K562 (cell line): ENCODE measurements around the gene CGN. TPM values are rescaled to one million over a fixed set of nuclear protein-coding genes. Genes with fewer than 3 reads are reported as not detected.

Experiments
- ATAC-seq: fragments of 200-7000 bp; cut with Tn5 transposase; 3 replicates; pipeline ENCODE4 v1.9.1; 2020; ENCODE audit warnings: moderate library complexity
- BruUV-seq: library from RNA; stranded (reverse); fragments of 400-500 nt; replicated peaks from 2 replicates; lab custom pipeline; 2021; lab: Mats Ljungman, UMichigan
- CTCF ChIA-PET: fragments of 300-600 bp; formaldehyde crosslinking; extraction: SDS; loops from one replicate; lab custom pipeline; 2021; ENCODE audit warnings: low intra/inter-chr PET ratio; lab: Yijun Ruan, JAX
- POLR2A ChIA-PET: fragments of 300-600, 350-650 bp; sonication (Branson Sonifier 250); formaldehyde crosslinking; extraction: SDS; loops from one replicate; lab custom pipeline; 2021; ENCODE audit warnings: antibody characterized with exemption, inconsistent platforms; lab: Yijun Ruan, JAX
- DNase-seq, 4 experiments: peaks; one replicate each; pipeline versions ENCODE4 v3.0.0 to v3.0.0-alpha.2; 2011 to 2018; ENCODE audit warnings: low spot score in 3 of 4, mixed read lengths in 3 of 4; ENCODE audit errors: extremely low read depth in 1 of 4
- FAIRE-seq: peaks from 2 replicates; lab custom pipeline; 2011; peaks lifted over from hg19 to GRCh38; lab: Jason Lieb, UNC
- H2AFZ ChIP-seq: 2 replicates; pipeline ENCODE4 v1.6.0; 2011; ENCODE audit warnings: low read depth, low read length, control low read depth, inconsistent platforms
- H3K27ac ChIP-seq: fragments of 200-600 bp; 3 replicates; pipeline ENCODE4 v1.8.0; 2011; ENCODE audit warnings: low read depth, mild to moderate bottlenecking, control low read depth, inconsistent platforms, low read length, moderate library complexity, mixed read lengths; ENCODE audit errors: extremely low read depth
- H3K27me3 ChIP-seq, 2 experiments: fragments of 300-600 bp in 1 of 2; 2 replicates in 1 of 2; 3 replicates in 1 of 2; pipeline versions ENCODE4 v1.6.0 to v1.8.0; 2011; ENCODE audit warnings: inconsistent platforms in 2 of 2, low read length in 2 of 2, mild to moderate bottlenecking in 1 of 2, mixed read lengths in 1 of 2, moderate library complexity in 1 of 2; ENCODE audit not compliant: control insufficient read depth in 2 of 2, insufficient read depth in 2 of 2
- H3K36me3 ChIP-seq: fragments of 300-600 bp; 3 replicates; pipeline ENCODE4 v1.8.0; 2011; ENCODE audit warnings: mild to moderate bottlenecking, low read length, inconsistent platforms; ENCODE audit not compliant: control insufficient read depth, insufficient read depth
- H3K4me1 ChIP-seq, 2 experiments: fragments of 200-600 bp in 1 of 2; replicated peaks in 1 of 2; 2 replicates in 1 of 2; 3 replicates in 1 of 2; pipeline versions ENCODE4 v1.5.1 to v1.8.0; 2011; ENCODE audit warnings: inconsistent platforms in 2 of 2, low read length in 2 of 2, mild to moderate bottlenecking in 1 of 2, mixed read lengths in 1 of 2, moderate library complexity in 1 of 2; ENCODE audit not compliant: control insufficient read depth in 2 of 2, insufficient read depth in 2 of 2
- H3K4me2 ChIP-seq: 2 replicates; pipeline ENCODE4 v1.6.1; 2011; ENCODE audit warnings: low read length, control low read depth, inconsistent platforms, mixed read lengths; ENCODE audit not compliant: insufficient read depth
- H3K4me3 ChIP-seq: fragments of 200-600 bp; sonication (generic), shearing (Covaris generic); 2 replicates; pipeline ENCODE4 v1.5.1; 2016; ENCODE audit warnings: control low read depth, inconsistent platforms
- H3K79me2 ChIP-seq: fragments of 200-600 bp; 3 replicates; pipeline ENCODE4 v1.8.0; 2011; ENCODE audit warnings: low read length, inconsistent platforms; ENCODE audit not compliant: control insufficient read depth, insufficient read depth
- H3K9ac ChIP-seq, 2 experiments: 2 replicates each; pipeline versions ENCODE4 v1.6.0 to v1.6.1; 2011; ENCODE audit warnings: low read depth in 2 of 2, low read length in 2 of 2, control low read depth in 1 of 2, inconsistent platforms in 1 of 2, mild to moderate bottlenecking in 1 of 2, mixed read lengths in 1 of 2; ENCODE audit not compliant: insufficient read depth in 1 of 2
- H3K9me1 ChIP-seq: one replicate; pipeline ENCODE4 v1.6.0; 2011; ENCODE audit warnings: inconsistent platforms, mild to moderate bottlenecking, low read length, moderate library complexity; ENCODE audit not compliant: control insufficient read depth, insufficient read depth
- H3K9me3 ChIP-seq: replicated peaks from 2 replicates; pipeline ENCODE4 v1.5.1; 2011; ENCODE audit warnings: low read depth, low read length, inconsistent platforms; ENCODE audit not compliant: control insufficient read depth, insufficient read depth
- H4K20me1 ChIP-seq: replicated peaks from 2 replicates; pipeline ENCODE4 v1.6.1; 2011; ENCODE audit warnings: low read length, inconsistent platforms, mixed read lengths; ENCODE audit not compliant: control insufficient read depth, insufficient read depth
- ATF1 ChIP-seq, 2 experiments: fragments of 450-650 bp in 1 of 2; IDR thresholded peaks; 2 replicates each; pipeline ENCODE4 v1.6.1; 2016; ENCODE audit warnings: missing compliant biosample characterization in 1 of 2, missing genetic modification characterization in 1 of 2
- ATF7 ChIP-seq: fragments of 450-650 bp; IDR thresholded peaks from 2 replicates; pipeline ENCODE4 v1.7.1; 2014; ENCODE audit warnings: mild to moderate bottlenecking, moderate library complexity
- FUS ChIP-seq: fragments of 200-400 bp; formaldehyde crosslinking; optimal IDR thresholded peaks from 2 replicates; pipeline ENCODE3; 2017; ENCODE audit warnings: low read depth, low read length
- HNRNPLL ChIP-seq: fragments of 200-400 bp; formaldehyde crosslinking; IDR thresholded peaks from 2 replicates; pipeline ENCODE4 v1.6.1; 2017; ENCODE audit warnings: low read length, low read depth, mild to moderate bottlenecking; ENCODE audit not compliant: poor library complexity, severe bottlenecking
- NCOA6 ChIP-seq: fragments of 450-650 bp; IDR thresholded peaks from 2 replicates; pipeline ENCODE4 v1.6.1; 2017; ENCODE audit warnings: mild to moderate bottlenecking
- NR2C2 ChIP-seq, 2 experiments: fragments of 200-800 bp in 1 of 2; sonication (Bioruptor generic) in 1 of 2; sonication (generic) in 1 of 2; formaldehyde crosslinking in 1 of 2; IDR thresholded peaks; 2 replicates each; pipeline versions ENCODE4 v1.6.1 to v1.8.0; 2016 to 2022; ENCODE audit warnings: mild to moderate bottlenecking in 1 of 2, missing compliant biosample characterization in 1 of 2, missing genetic modification characterization in 1 of 2, missing genetic modification reagents in 1 of 2
- RBM25 ChIP-seq: fragments of 200-400 bp; formaldehyde crosslinking; IDR thresholded peaks from 2 replicates; pipeline ENCODE4 v1.6.1; 2018; ENCODE audit warnings: low read length, low read depth, moderate library complexity; ENCODE audit not compliant: severe bottlenecking
- RCOR1 ChIP-seq, 2 experiments: IDR thresholded peaks; 2 replicates each; pipeline ENCODE4 v1.6.1; 2012; ENCODE audit warnings: low read depth in 2 of 2, low read length in 2 of 2, borderline replicate concordance in 1 of 2, improper control_type of control experiment in 1 of 2
- ZNF133 ChIP-seq: fragments of 250-450 bp; sonication (Bioruptor Pico); IDR thresholded peaks from 2 replicates; pipeline ENCODE4 v1.4.0; 2020; ENCODE audit warnings: mild to moderate bottlenecking
- WGBS: fragments of 100-300 bp; shearing (Covaris generic); methylation state at CpG from one replicate; pipeline ENCODE4 v1.1.6; 2016; ENCODE audit warnings: low coverage, mixed read lengths; ENCODE audit not compliant: insufficient coverage; ENCODE audit errors: missing lambda C conversion rate; 5-methylcytosine and 5-hydroxymethylcytosine counted together
- in situ Hi-C: fragments of 300-500 bp; cut with MboI; formaldehyde crosslinking; loops from 4 replicates; pipeline ENCODE4 v1.15.0; 2018; ENCODE audit warnings: inconsistent platforms, mixed read lengths
- intact Hi-C: fragments of 100-400 bp; cut with micrococcal nuclease; formaldehyde crosslinking; loops from 2 replicates; pipeline ENCODE4 v1.14.2; 2022
- polyA plus RNA-seq, 8 experiments: library from polyadenylated mRNA; depleted of rRNA in 4 of 8; stranded (reverse) in 5 of 8; unstranded in 3 of 8; fragments of >200 nt; fragmentation: Nextera tagmentation in 2 of 8; fragmentation: Illumina TruSeq in 1 of 8; extraction: Ambion mirVana in 2 of 8; extraction: Trizol in 1 of 8; gene quantifications; 2 replicates each; pipeline versions ENCODE4 v1.2.1 to v1.2.3, GENCODE V29; 2011 to 2014; ENCODE audit warnings: inconsistent platforms in 1 of 8, missing spikeins in 1 of 8
- total RNA-seq, 7 experiments: library from RNA; depleted of rRNA in 6 of 7; stranded (reverse); fragments of >200 nt in 6 of 7; fragmentation: Illumina TruSeq in 2 of 7; extraction: Trizol in 2 of 7; gene quantifications; 2 replicates each; pipeline versions ENCODE4 v1.2.1 to v1.2.3, GENCODE V29; 2011 to 2021; ENCODE audit warnings: low replicate concordance in 1 of 7
- TF ChIP-seq, protein P1 (sequence below): fragments of 450-650 bp; IDR thresholded peaks from 2 replicates; pipeline ENCODE4 v1.6.1; 2018; ENCODE audit not compliant: partially characterized antibody
- TF ChIP-seq, protein P2 (sequence below): sonication (generic); formaldehyde crosslinking; IDR thresholded peaks from 2 replicates; pipeline ENCODE4 v1.8.1; 2023; ENCODE audit warnings: mild to moderate bottlenecking, missing genetic modification reagents
- TF ChIP-seq, protein P3 (sequence below): fragments of 450-650 bp; conservative IDR thresholded peaks from 2 replicates; pipeline ENCODE4 v1.6.1; 2016; ENCODE audit warnings: missing genetic modification characterization, low read depth, mild to moderate bottlenecking, missing compliant biosample characterization, moderate library complexity

CGN gene
- total and polyA plus RNA-seq, 9 of the 15 experiments (the other 6 are each of a cell fraction or from before 2014, with no cell fraction given), result 0.03 to 1.4 (median 0.14) TPM; not detected in 2

DNA sequence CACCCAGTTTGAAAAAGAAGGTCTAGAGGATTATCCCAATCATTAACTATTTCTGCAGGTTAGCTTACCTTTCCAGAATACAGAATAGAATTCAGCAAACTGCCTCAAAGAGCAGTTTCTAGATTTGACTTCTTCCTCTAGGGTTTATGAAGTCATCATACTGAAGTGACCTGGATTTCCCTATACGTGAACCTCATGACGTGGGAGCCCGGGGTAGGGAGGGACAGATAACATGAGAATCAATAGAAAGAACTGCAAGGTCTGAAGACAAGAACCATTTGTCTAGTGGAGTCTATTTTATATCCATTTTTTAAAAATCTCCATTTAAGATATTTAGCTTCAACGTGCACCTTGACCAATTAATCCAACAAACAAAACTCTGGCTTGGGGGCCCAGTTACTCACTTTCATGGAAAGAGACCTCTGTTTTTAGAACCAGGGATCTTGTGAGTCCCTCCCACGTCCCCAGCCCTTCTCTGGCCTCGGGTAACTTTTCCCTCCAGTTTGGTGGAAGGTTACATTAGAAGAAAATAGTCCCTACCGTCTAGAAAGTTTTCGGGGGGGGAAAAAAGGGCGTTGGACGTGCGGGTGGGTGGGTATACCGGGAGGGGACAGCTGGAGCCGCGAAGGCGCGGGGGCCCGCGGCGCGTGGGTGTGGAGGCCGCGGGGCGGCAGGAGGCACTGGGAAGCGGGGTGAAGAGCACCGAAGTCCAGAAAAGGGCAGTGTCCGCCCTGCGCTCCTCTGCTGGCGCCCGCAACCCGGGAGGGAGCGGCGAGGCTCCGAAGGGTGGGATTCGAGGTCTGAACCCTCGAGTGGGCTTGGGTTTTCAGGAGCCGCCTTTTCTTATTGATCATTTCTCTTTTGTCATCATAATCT is 38.1 kb upstream of the CGN start:
- Histone ChIP-seq H2AFZ (peak overlapping the region; percentile 93), H3K36me3 (no peaks in the 10 kb centered on the region), H3K4me2 (peak overlapping the region; percentile 2; the same call in 1 of the 2 replicates), H3K4me1 (peaks cover 5 to 7% of the 10 kb centered on the region in 2 experiments; a peak in 3 of 5 replicates), H3K4me3 (no peak overlapping the region), H3K9me3 (no peaks in the 10 kb centered on the region), H3K79me2 (no peaks in the 10 kb centered on the region), H4K20me1 (no peaks in the 10 kb centered on the region), H3K27me3 (no peaks in the 10 kb centered on the region), H3K27ac (peak overlapping the region; percentile 53; the same call in 2 of the 3 replicates), H3K9ac (peak overlapping the region; percentile 21 to 67; a peak in 2 of 4 replicates), H3K9me1 (no peaks in the 10 kb centered on the region)
- DNase-seq, result peak; percentile 41 to 59 (median 48)
- 28% methylated on average over 16 of the region's 36 CpGs for WGBS
- FAIRE-seq, result peak; percentile 56
- ChIA-PET POLR2A (interaction anchor here (0.6 to 2.8 kb wide), 5 partner anchors 8 to 109 kb away, joined by 3 to 13 read pairs (median 3); no protein-coding TSS in a partner anchor), CTCF (no interaction called here)
- peak; percentile 78 for ATAC-seq
- intact Hi-C loops, result loop anchor here (1.0 kb wide), 1 partner anchor 14 kb away; the partner anchor contains the start of gene POGZ
- in situ Hi-C loops, result no loop called here
- BruUV-seq, result no TSS peak
- no peak for TF ChIP-seq ZNF133 (CRISPR knock-in tag)
- TF ChIP-seq RBM25, result no peak
- TF ChIP-seq, protein P1, sequence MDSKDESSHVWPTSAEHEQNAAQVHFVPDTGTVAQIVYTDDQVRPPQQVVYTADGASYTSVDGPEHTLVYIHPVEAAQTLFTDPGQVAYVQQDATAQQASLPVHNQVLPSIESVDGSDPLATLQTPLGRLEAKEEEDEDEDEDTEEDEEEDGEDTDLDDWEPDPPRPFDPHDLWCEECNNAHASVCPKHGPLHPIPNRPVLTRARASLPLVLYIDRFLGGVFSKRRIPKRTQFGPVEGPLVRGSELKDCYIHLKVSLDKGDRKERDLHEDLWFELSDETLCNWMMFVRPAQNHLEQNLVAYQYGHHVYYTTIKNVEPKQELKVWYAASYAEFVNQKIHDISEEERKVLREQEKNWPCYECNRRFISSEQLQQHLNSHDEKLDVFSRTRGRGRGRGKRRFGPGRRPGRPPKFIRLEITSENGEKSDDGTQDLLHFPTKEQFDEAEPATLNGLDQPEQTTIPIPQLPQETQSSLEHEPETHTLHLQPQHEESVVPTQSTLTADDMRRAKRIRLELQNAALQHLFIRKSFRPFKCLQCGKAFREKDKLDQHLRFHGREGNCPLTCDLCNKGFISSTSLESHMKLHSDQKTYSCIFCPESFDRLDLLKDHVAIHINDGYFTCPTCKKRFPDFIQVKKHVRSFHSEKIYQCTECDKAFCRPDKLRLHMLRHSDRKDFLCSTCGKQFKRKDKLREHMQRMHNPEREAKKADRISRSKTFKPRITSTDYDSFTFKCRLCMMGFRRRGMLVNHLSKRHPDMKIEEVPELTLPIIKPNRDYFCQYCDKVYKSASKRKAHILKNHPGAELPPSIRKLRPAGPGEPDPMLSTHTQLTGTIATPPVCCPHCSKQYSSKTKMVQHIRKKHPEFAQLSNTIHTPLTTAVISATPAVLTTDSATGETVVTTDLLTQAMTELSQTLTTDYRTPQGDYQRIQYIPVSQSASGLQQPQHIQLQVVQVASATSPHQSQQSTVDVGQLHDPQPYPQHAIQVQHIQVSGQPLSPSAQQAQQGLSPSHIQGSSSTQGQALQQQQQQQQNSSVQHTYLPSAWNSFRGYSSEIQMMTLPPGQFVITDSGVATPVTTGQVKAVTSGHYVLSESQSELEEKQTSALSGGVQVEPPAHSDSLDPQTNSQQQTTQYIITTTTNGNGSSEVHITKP, result peak; percentile 23
- TF ChIP-seq, protein P2, sequence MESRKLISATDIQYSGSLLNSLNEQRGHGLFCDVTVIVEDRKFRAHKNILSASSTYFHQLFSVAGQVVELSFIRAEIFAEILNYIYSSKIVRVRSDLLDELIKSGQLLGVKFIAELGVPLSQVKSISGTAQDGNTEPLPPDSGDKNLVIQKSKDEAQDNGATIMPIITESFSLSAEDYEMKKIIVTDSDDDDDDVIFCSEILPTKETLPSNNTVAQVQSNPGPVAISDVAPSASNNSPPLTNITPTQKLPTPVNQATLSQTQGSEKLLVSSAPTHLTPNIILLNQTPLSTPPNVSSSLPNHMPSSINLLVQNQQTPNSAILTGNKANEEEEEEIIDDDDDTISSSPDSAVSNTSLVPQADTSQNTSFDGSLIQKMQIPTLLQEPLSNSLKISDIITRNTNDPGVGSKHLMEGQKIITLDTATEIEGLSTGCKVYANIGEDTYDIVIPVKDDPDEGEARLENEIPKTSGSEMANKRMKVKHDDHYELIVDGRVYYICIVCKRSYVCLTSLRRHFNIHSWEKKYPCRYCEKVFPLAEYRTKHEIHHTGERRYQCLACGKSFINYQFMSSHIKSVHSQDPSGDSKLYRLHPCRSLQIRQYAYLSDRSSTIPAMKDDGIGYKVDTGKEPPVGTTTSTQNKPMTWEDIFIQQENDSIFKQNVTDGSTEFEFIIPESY (CRISPR knock-in tag), result 0 out of 2 replicates have a peak, but pooled peaks have one; percentile 24
- peak; percentile 43; the same call in 1 of the 2 replicates for TF ChIP-seq ATF7
- no peak for TF ChIP-seq HNRNPLL
- peak in 1 of 2 experiments; percentile 11; a peak in 1 of 4 replicates for TF ChIP-seq RCOR1 (IDR thresholded peaks at IDR 0.05; ENCODE audit: borderline replicate concordance in 1 of 2, low read depth in 2 of 2, low read length in 2 of 2)
- TF ChIP-seq NR2C2 (CRISPR knock-in tag; IDR thresholded peaks at IDR 0.05), result no peak
- TF ChIP-seq NR2C2 (tag; IDR thresholded peaks at IDR 0.05), result no peak
- TF ChIP-seq, protein P3, sequence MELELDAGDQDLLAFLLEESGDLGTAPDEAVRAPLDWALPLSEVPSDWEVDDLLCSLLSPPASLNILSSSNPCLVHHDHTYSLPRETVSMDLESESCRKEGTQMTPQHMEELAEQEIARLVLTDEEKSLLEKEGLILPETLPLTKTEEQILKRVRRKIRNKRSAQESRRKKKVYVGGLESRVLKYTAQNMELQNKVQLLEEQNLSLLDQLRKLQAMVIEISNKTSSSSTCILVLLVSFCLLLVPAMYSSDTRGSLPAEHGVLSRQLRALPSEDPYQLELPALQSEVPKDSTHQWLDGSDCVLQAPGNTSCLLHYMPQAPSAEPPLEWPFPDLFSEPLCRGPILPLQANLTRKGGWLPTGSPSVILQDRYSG (tag), result no peak
- TF ChIP-seq NCOA6, result peak; percentile 51; the same call in 1 of the 2 replicates
- TF ChIP-seq FUS, result no peak
- TF ChIP-seq ATF1 (CRISPR knock-in tag; IDR thresholded peaks at IDR 0.05), result no peak
- TF ChIP-seq ATF1 (tag; IDR thresholded peaks at IDR 0.05), result peak; percentile 87
